RKO (cell line): Measurements from ENCODE around the gene CD4.
"Not testable (repeated sequence)": the region's sequence is repeated elsewhere in the genome, so short reads cannot be mapped to it uniquely, and the experiment has no call there.

Source experiments
- DNase-seq: peaks from one replicate; pipeline ENCODE4 v3.0.0-alpha.2; 2016; ENCODE audit warnings: low spot score

Gene CD4

DNA sequence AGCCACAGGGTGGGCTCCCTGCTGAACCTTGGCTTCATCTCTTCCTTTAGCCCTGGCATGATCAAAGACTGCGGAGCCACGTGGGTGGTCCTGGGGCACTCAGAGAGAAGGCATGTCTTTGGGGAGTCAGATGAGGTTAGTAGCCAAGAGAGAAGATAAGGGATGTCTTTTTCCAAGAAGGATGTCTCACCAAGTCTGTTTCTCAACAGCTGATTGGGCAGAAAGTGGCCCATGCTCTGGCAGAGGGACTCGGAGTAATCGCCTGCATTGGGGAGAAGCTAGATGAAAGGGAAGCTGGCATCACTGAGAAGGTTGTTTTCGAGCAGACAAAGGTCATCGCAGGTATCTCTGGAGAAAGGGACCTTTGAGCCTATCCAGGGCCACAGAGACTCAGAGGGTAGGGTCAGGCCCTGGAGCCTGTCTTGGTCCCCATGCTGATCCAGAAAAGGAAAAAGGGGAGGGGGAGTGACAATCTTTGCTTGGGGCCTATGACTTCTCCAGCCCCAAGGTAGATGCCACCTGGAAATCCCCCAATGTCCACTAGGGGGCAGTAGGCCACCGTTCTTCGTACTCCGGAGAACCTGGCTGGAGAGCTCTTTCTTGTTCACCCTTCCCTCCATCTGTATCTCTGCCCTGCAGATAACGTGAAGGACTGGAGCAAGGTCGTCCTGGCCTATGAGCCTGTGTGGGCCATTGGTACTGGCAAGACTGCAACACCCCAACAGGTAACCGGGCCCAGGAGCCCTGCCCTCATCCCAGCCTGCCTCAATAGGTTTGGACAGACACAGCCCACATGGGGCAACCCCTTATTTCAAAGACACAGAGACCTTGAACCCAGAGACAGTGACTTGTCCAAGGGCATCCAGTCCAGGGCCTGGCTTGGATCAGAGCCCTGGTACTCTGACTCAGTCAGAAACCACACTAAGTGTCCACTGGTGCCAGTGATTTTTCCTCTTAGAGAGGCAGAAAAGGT, 80.0 kb downstream of the CD4 start:
- DNase-seq, result peak; percentile 65

DNA sequence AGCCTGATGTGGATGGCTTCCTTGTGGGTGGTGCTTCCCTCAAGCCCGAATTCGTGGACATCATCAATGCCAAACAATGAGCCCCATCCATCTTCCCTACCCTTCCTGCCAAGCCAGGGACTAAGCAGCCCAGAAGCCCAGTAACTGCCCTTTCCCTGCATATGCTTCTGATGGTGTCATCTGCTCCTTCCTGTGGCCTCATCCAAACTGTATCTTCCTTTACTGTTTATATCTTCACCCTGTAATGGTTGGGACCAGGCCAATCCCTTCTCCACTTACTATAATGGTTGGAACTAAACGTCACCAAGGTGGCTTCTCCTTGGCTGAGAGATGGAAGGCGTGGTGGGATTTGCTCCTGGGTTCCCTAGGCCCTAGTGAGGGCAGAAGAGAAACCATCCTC, 81.0 kb downstream of the CD4 start:
- DNase-seq, result not testable (repeated sequence)
